Breast epithelium (tissue), 4 donors: Measurements from ENCODE around the gene PUM1. TPM values are rescaled to one million over a fixed set of nuclear protein-coding genes. Genes with fewer than 3 reads are reported as not detected.

Experiments used
- DNase-seq, 2 donors: peaks; one replicate each; pipeline ENCODE4 v3.0.0-alpha.2; 2019; ENCODE audit warnings: low spot score in 2 of 2
- H3K27ac ChIP-seq, 2 donors: fragments of 200-600 bp; sonication (generic) in 1 of 2; one replicate each; pipeline ENCODE4 v1.5.1; 2016 to 2019; ENCODE audit warnings: mild to moderate bottlenecking in 1 of 2
- H3K27me3 ChIP-seq, 2 donors: fragments of 200-600 bp; sonication (generic) in 1 of 2; one replicate each; pipeline versions ENCODE4 v1.5.1 to v1.6.0; 2017 to 2019; ENCODE audit warnings: control low read depth in 1 of 2, mild to moderate bottlenecking in 1 of 2
- H3K36me3 ChIP-seq: fragments of 200-600 bp; one replicate; pipeline ENCODE4 v1.5.1; 2019
- H3K4me1 ChIP-seq, 2 donors: fragments of 200-600 bp; sonication (generic); one replicate each; pipeline ENCODE4 v1.5.1; 2016 to 2019; ENCODE audit warnings: control low read depth in 1 of 2
- H3K4me3 ChIP-seq, 3 donors: fragments of 200-600 bp; sonication (generic); 1 replicate in 2 of 3; 2 replicates in 1 of 3; pipeline ENCODE4 v1.5.1; 2016 to 2019; ENCODE audit warnings: mild to moderate bottlenecking in 3 of 3, moderate library complexity in 2 of 3
- H3K9me3 ChIP-seq, 2 donors: fragments of 200-600 bp; sonication (generic) in 1 of 2; one replicate each; pipeline ENCODE4 v1.5.1; 2016 to 2019; ENCODE audit warnings: control low read depth in 1 of 2
- POLR2A ChIP-seq: fragments of 450-650 bp; IDR thresholded peaks from one replicate; pipeline ENCODE4 v1.6.1; 2016; ENCODE audit warnings: antibody characterized with exemption, mild to moderate bottlenecking, moderate library complexity
- POLR2AphosphoS5 ChIP-seq, 3 donors: sonication (generic); formaldehyde crosslinking; IDR thresholded peaks; one replicate each; pipeline ENCODE4 v1.6.1; 2017; ENCODE audit warnings: antibody characterized with exemption in 3 of 3
- intact Hi-C: fragments of 100-400 bp; cut with DNase I; formaldehyde crosslinking; loops from one replicate; pipeline ENCODE4 v1.15.1; 2023; ENCODE audit warnings: low total_unique reads
- total RNA-seq, 3 donors: library from RNA; depleted of rRNA; stranded (reverse); fragments of >200 nt; gene quantifications; one replicate each; pipeline ENCODE4 v1.1.0, GENCODE V29; 2016
- TF ChIP-seq, protein P1 (sequence below), 3 donors: fragments of 450-650 bp; IDR thresholded peaks; one replicate each; pipeline ENCODE4 v1.5.1; 2016 to 2017; ENCODE audit warnings: antibody characterized with exemption in 3 of 3, mild to moderate bottlenecking in 3 of 3, moderate library complexity in 3 of 3

PUM1 gene
- total RNA-seq, 3 donors from 2014 or later = 93.8 to 149 (median 116) TPM

DNA sequence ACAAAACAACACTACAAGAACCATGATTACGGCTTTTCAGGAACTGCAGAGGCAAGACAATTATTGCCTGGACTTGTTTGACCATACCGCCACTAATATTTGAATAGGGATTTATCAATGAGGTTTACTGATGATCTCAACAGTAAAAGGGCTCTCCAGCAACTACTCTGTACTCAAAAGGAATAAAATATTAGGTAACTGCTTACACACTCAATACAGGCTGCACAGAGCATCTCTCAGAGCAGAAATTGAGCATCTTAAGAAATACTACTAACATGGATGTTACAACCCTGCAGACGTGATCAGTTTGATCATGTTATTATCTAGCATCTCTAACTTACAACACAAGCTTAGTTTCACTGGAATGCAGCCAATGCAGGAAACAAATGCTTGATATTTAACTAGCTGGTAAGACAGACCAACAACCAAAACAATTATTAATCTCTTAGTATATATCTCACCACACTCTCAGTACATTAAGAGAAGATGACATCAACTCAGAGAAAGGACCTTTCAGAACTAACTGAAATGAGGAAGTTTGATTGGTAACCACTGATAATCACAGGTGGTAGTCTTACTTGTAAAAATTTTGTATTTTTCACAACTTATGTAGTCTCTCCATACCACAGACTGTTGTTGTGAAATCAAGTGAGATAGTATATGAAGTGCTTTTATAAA is 52.2 kb downstream of the PUM1 start:
- Histone ChIP-seq H3K4me3 (no peak overlapping the region), H3K4me1 (peaks cover 0 to 14% of the 10 kb centered on the region in 2 donors), H3K27ac (no peak overlapping the region), H3K9me3 (no peaks in the 10 kb centered on the region), H3K36me3 (no peaks in the 10 kb centered on the region), H3K27me3 (no peaks in the 10 kb centered on the region)
- TF ChIP-seq, protein P1, sequence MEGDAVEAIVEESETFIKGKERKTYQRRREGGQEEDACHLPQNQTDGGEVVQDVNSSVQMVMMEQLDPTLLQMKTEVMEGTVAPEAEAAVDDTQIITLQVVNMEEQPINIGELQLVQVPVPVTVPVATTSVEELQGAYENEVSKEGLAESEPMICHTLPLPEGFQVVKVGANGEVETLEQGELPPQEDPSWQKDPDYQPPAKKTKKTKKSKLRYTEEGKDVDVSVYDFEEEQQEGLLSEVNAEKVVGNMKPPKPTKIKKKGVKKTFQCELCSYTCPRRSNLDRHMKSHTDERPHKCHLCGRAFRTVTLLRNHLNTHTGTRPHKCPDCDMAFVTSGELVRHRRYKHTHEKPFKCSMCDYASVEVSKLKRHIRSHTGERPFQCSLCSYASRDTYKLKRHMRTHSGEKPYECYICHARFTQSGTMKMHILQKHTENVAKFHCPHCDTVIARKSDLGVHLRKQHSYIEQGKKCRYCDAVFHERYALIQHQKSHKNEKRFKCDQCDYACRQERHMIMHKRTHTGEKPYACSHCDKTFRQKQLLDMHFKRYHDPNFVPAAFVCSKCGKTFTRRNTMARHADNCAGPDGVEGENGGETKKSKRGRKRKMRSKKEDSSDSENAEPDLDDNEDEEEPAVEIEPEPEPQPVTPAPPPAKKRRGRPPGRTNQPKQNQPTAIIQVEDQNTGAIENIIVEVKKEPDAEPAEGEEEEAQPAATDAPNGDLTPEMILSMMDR (IDR thresholded peaks at IDR 0.05) = no peak
- TF ChIP-seq POLR2AphosphoS5 (IDR thresholded peaks at IDR 0.05) (no peak), POLR2A (no peak)
- DNase-seq = no peak
- intact Hi-C loops = no loop called here

- intact Hi-C loops = no loop called here
- TF ChIP-seq, protein P1 (IDR thresholded peaks at IDR 0.05) = no peak
- no peak for TF ChIP-seq POLR2AphosphoS5 (IDR thresholded peaks at IDR 0.05)
- TF ChIP-seq POLR2A = no peak
- Histone ChIP-seq H3K4me1 (peaks cover 0 to 14% of the 10 kb centered on the region in 2 donors), H3K4me3 (no peak overlapping the region), H3K27ac (no peak overlapping the region), H3K36me3 (no peaks in the 10 kb centered on the region), H3K9me3 (no peaks in the 10 kb centered on the region), H3K27me3 (no peaks in the 10 kb centered on the region)
- no peak for DNase-seq
Observed at GRCh38 chr1:31012210-31012924, 53.1 kb downstream of the PUM1 start.

DNA sequence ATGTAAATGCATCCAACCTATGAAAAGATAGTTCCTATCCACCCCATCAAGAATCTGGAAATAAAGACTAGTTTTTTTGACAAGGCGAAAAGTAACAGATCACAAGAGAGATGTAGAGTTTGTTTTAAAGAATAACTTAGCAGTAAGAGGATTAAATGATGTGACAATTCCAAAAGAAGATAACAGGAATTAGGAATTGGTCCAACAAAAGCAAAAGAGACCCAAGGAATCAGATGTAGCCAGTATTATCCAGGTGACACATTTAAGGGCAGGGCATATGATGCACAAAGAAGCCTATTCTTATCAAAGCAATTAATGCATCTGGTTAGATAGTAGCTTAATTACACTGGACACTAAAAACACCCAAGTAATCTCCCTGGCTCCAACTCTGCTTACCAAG is 53.8 kb downstream of the PUM1 start:
- H3K9me3 ChIP-seq = no peaks in the 10 kb centered on the region
- DNase-seq = no peak
- H3K27ac ChIP-seq = no peak overlapping the region
- peaks cover 0 to 14% of the 10 kb centered on the region in 2 donors for H3K4me1 ChIP-seq
- no peaks in the 10 kb centered on the region for H3K36me3 ChIP-seq
- no peak overlapping the region for H3K4me3 ChIP-seq
- intact Hi-C loops = no loop called here
- no peaks in the 10 kb centered on the region for H3K27me3 ChIP-seq
- TF ChIP-seq POLR2A (no peak), POLR2AphosphoS5 (IDR thresholded peaks at IDR 0.05) (no peak)
- TF ChIP-seq, protein P1 (IDR thresholded peaks at IDR 0.05) = no peak

DNA sequence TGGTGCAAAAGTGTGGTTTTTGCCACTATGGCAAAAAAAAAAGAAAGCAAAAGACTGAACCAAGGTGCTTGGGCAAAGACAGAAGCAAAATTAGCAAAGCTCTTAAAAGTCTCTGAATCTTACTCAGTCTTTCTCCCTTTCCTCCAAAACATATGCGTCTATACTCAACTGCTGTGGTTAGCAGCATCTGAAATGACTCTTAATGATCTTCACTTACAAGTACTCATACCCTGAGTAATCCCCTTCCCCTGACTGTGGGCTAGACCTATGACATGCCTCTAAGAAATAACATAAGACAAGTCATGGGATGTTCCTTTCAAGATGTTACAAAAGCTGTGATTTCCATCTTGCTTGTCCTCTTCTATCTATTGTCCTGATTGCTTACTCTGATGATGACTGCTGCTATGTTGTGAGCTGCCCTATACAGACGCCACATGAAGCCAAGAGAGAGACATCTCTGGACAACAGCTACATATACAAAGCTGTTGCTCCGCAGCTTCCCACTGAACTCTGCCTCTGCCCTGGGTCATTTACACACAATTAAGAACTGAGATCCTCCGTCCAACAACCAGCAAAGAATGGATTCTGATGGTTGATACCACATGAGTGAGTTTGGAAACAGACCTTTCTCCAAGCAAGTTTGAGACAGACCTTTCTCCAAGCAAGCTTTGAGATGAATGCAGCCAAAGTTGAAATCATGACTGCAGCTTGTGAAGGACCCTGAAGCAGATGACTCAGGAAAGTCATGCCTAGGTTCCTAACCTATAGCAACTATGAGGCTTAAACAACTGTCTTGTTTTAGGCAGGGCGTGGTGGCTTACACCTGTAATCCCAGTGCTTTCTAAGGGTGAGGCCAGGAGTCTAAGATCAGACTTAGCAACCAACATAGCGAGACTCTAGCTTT is 55.2 kb downstream of the PUM1 start:
- H3K36me3 ChIP-seq = no peaks in the 10 kb centered on the region
- H3K9me3 ChIP-seq = no peaks in the 10 kb centered on the region
- H3K27ac ChIP-seq = no peak overlapping the region
- no peak overlapping the region for H3K4me3 ChIP-seq
- intact Hi-C loops = no loop called here
- H3K4me1 ChIP-seq = peaks cover 0 to 14% of the 10 kb centered on the region in 2 donors
- H3K27me3 ChIP-seq = no peaks in the 10 kb centered on the region
- TF ChIP-seq POLR2AphosphoS5 (IDR thresholded peaks at IDR 0.05) (no peak), POLR2A (no peak)
- TF ChIP-seq, protein P1 (IDR thresholded peaks at IDR 0.05) = no peak
- DNase-seq = no peak
